ENCODE results near the gene AKT1. TPM values are rescaled to one million over a fixed set of nuclear protein-coding genes. Genes with fewer than 3 reads are reported as not detected.

The AKT1 gene
- total RNA-seq, 1 experiment from 2014 or later, result 123 TPM

DNA sequence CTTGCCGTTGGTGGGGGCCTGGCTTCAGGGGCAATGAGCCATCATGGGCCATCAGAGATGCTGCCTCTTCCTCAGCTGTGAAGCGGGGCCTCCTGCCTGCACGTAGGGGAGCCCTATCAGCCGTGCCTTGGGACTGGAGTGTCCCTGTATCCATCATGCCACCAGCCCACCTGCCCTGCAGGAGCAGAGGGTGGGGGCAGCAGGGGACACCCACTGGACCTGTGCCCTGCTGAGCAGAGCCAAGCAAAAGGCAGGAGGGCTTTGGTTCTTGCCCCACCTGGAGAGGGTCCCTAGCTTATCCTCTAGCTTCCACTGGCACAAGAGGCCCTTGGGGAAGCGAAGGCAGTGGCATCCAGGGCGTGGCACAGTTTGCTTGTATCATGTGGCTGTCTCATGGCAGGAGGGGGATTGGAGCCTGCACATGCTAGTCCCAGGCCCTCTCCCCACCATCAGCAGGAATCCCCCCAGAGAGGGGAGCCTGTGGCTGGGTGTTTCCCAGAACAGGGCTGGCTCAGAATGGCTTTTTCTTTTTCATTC, 61.4 kb downstream of the AKT1 start:
- Histone ChIP-seq H3K27me3 (replicated peaks; ENCODE audit: insufficient read depth, low read depth, low read length, poor library complexity) (no peaks in the 10 kb centered on the region), H3K36me3 (ENCODE audit: insufficient read depth, low read length, poor library complexity, severe bottlenecking) (no peaks in the 10 kb centered on the region), H3K9me3 (ENCODE audit: low read depth, low read length, poor library complexity, severe bottlenecking) (no peaks in the 10 kb centered on the region), H3K27ac (ENCODE audit: low read depth, low read length, poor library complexity, severe bottlenecking) (no peak overlapping the region), H3K4me1 (ENCODE audit: insufficient read depth, low read length, poor library complexity, severe bottlenecking) (no peaks in the 10 kb centered on the region), H3K4me3 (ENCODE audit: low read depth, low read length, poor library complexity, severe bottlenecking) (no peak overlapping the region)
- BruUV-seq (replicated peaks), result no TSS peak
- TF ChIP-seq, protein P1, sequence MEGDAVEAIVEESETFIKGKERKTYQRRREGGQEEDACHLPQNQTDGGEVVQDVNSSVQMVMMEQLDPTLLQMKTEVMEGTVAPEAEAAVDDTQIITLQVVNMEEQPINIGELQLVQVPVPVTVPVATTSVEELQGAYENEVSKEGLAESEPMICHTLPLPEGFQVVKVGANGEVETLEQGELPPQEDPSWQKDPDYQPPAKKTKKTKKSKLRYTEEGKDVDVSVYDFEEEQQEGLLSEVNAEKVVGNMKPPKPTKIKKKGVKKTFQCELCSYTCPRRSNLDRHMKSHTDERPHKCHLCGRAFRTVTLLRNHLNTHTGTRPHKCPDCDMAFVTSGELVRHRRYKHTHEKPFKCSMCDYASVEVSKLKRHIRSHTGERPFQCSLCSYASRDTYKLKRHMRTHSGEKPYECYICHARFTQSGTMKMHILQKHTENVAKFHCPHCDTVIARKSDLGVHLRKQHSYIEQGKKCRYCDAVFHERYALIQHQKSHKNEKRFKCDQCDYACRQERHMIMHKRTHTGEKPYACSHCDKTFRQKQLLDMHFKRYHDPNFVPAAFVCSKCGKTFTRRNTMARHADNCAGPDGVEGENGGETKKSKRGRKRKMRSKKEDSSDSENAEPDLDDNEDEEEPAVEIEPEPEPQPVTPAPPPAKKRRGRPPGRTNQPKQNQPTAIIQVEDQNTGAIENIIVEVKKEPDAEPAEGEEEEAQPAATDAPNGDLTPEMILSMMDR (conservative IDR thresholded peaks at IDR 0.05; ENCODE audit: low read depth, low read length), result no peak
- TF ChIP-seq EZH2 (IDR thresholded peaks at IDR 0.05; ENCODE audit: borderline replicate concordance, low read depth, low read length, poor library complexity, severe bottlenecking), result no peak
- ChIA-PET POLR2A (ENCODE audit: low non-redundant PET) (no interaction called here), CTCF (no interaction called here)
- no peak for DNase-seq (ENCODE audit: low spot score)
- intact Hi-C loops (cut with micrococcal nuclease; ENCODE audit: unreplicated experiment), result no loop called here

DNA sequence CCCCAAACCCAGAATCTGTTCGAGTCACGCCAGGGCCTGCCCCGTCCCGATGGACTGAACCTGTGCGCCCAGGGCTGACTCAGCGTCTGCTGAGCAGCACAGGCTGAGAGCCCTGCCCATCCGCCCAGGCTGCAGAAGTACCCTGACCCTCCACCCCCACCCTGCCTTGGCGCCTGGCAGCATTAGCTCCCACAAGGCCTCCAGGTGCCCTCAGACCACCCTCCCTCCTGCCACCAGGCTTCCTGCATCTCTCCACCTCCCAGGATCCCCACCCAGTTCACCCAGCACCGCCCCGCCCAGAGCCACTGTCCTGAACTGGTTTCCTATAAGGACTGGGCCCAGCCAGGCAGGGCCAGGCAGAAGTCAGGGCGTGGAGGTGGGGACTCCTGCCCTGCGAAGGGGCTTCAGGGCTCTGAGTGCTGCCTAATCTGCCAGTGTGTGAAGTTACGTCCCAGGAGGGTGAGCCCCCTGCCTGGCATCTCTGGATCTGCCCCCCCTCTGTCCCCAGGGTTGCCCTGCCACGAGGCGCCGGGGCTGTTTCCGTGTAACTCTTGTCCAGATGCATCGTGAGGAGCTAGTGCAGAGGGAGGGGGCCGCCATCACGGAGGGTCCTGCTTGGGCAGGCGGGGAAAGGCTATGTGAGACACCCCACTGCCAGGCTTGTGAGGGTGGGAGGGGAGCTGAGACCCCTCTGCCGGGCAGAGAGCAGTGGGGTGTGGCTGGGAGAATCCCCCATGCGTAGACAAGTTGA, 62.4 kb downstream of the AKT1 start:
- no peaks in the 10 kb centered on the region for H3K36me3 ChIP-seq (ENCODE audit: insufficient read depth, low read length, poor library complexity, severe bottlenecking)
- TF ChIP-seq, protein P1 (conservative IDR thresholded peaks at IDR 0.05; ENCODE audit: low read depth, low read length), result no peak
- no peak for TF ChIP-seq EZH2 (IDR thresholded peaks at IDR 0.05; ENCODE audit: borderline replicate concordance, low read depth, low read length, poor library complexity, severe bottlenecking)
- intact Hi-C loops (cut with micrococcal nuclease; ENCODE audit: unreplicated experiment), result no loop called here
- no TSS peak for BruUV-seq (replicated peaks)
- H3K9me3 ChIP-seq (ENCODE audit: low read depth, low read length, poor library complexity, severe bottlenecking), result no peaks in the 10 kb centered on the region
- no peaks in the 10 kb centered on the region for H3K27me3 ChIP-seq (replicated peaks; ENCODE audit: insufficient read depth, low read depth, low read length, poor library complexity)
- no peak for DNase-seq (ENCODE audit: low spot score)
- no peak overlapping the region for H3K4me3 ChIP-seq (ENCODE audit: low read depth, low read length, poor library complexity, severe bottlenecking)
- no peaks in the 10 kb centered on the region for H3K4me1 ChIP-seq (ENCODE audit: insufficient read depth, low read length, poor library complexity, severe bottlenecking)
- POLR2A ChIA-PET (ENCODE audit: low non-redundant PET), result no interaction called here
- CTCF ChIA-PET, result no interaction called here
- no peak overlapping the region for H3K27ac ChIP-seq (ENCODE audit: low read depth, low read length, poor library complexity, severe bottlenecking)

DNA sequence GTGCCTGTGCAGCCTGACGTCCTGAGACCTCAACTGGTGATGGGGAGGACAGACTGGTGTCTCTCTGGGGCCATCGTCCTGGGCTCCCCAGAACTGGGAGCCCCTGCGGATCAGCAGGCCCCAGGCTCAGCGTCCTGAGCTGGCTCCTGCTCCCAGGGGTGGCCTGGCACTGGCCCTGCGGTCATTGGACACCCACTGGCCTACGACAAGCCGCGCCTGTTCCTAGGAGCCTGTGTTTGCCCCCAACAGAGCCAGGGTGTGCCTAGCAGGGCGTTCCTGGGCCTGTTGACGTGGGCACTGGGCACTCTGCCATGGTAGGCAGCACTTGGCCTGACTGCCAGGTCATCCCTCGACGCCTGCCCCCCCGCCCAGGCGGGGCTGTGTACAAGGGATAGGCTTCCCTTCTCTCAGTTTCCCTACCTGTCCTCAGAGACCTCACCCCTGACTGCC, 63.2 kb downstream of the AKT1 start:
- BruUV-seq (replicated peaks), result no TSS peak
- no peaks in the 10 kb centered on the region for H3K36me3 ChIP-seq (ENCODE audit: insufficient read depth, low read length, poor library complexity, severe bottlenecking)
- no peak overlapping the region for H3K27ac ChIP-seq (ENCODE audit: low read depth, low read length, poor library complexity, severe bottlenecking)
- TF ChIP-seq EZH2 (IDR thresholded peaks at IDR 0.05; ENCODE audit: borderline replicate concordance, low read depth, low read length, poor library complexity, severe bottlenecking), result no peak
- TF ChIP-seq, protein P1 (conservative IDR thresholded peaks at IDR 0.05; ENCODE audit: low read depth, low read length), result no peak
- no peak for DNase-seq (ENCODE audit: low spot score)
- H3K27me3 ChIP-seq (replicated peaks; ENCODE audit: insufficient read depth, low read depth, low read length, poor library complexity), result no peaks in the 10 kb centered on the region
- no peak overlapping the region for H3K4me3 ChIP-seq (ENCODE audit: low read depth, low read length, poor library complexity, severe bottlenecking)
- ChIA-PET POLR2A (ENCODE audit: low non-redundant PET) (no interaction called here), CTCF (no interaction called here)
- no peaks in the 10 kb centered on the region for H3K4me1 ChIP-seq (ENCODE audit: insufficient read depth, low read length, poor library complexity, severe bottlenecking)
- intact Hi-C loops (cut with micrococcal nuclease; ENCODE audit: unreplicated experiment), result no loop called here
- H3K9me3 ChIP-seq (ENCODE audit: low read depth, low read length, poor library complexity, severe bottlenecking), result no peaks in the 10 kb centered on the region
